HEK293T (cell line): ENCODE measurements around the gene TDRD12.

Experiments
- FOXM1 ChIP-seq: fragments of 450-650 bp; IDR thresholded peaks from 2 replicates; pipeline ENCODE4 v1.6.1; 2017; ENCODE audit warnings: mild to moderate bottlenecking, borderline replicate concordance
- TARDBP ChIP-seq: fragments of 450-650 bp; IDR thresholded peaks from 2 replicates; pipeline ENCODE4 v1.6.1; 2016

- TF ChIP-seq FOXM1 = no peak
- no peak for TF ChIP-seq TARDBP
Measured at GRCh38 chr19:32831611-32832010, 112.0 kb downstream of the TDRD12 start.
